Measurements from ENCODE around the gene RUFY4. TPM values are rescaled to one million over a fixed set of nuclear protein-coding genes. Genes with fewer than 3 reads are reported as not detected.

RUFY4 gene
- total RNA-seq, 2 donors from 2014 or later: 0.12 TPM; not detected in 1

- DNase-seq (ENCODE audit: low spot score): peak; percentile 56
- H3K36me3 ChIP-seq: no peaks in the 10 kb centered on the region
- no peaks in the 10 kb centered on the region for H3K27me3 ChIP-seq
- no peaks in the 10 kb centered on the region for H3K9me3 ChIP-seq
- TF ChIP-seq CTCF (IDR thresholded peaks at IDR 0.05): no peak
- no peak overlapping the region for H3K4me3 ChIP-seq
- H3K27ac ChIP-seq: no peak overlapping the region
- no peaks in the 10 kb centered on the region for H3K4me1 ChIP-seq
These were observed 22.8 kb upstream of the RUFY4 start for GRCh38 chr2:218046238-218046637.

- Histone ChIP-seq H3K4me1 (no peaks in the 10 kb centered on the region), H3K27me3 (no peaks in the 10 kb centered on the region), H3K4me3 (no peak overlapping the region), H3K36me3 (no peaks in the 10 kb centered on the region), H3K27ac (no peak overlapping the region), H3K9me3 (no peaks in the 10 kb centered on the region)
- no peak for DNase-seq (ENCODE audit: low spot score)
- TF ChIP-seq CTCF (IDR thresholded peaks at IDR 0.05): no peak
These were observed 21.4 kb upstream of the RUFY4 start for GRCh38 chr2:218047536-218048225.

GRCh38 chr2:218051903-218052302 is 17.1 kb upstream of the RUFY4 start:
- Histone ChIP-seq H3K4me3 (no peak overlapping the region), H3K27ac (no peak overlapping the region), H3K9me3 (no peaks in the 10 kb centered on the region), H3K36me3 (no peaks in the 10 kb centered on the region), H3K4me1 (no peaks in the 10 kb centered on the region), H3K27me3 (no peaks in the 10 kb centered on the region)
- TF ChIP-seq CTCF (IDR thresholded peaks at IDR 0.05): no peak
- no peak for DNase-seq (ENCODE audit: low spot score)

- no peaks in the 10 kb centered on the region for H3K4me1 ChIP-seq
- H3K9me3 ChIP-seq: no peaks in the 10 kb centered on the region
- DNase-seq (ENCODE audit: low spot score): no peak
- H3K36me3 ChIP-seq: no peaks in the 10 kb centered on the region
- H3K4me3 ChIP-seq: no peak overlapping the region
- no peak for TF ChIP-seq CTCF (IDR thresholded peaks at IDR 0.05)
- H3K27ac ChIP-seq: no peak overlapping the region
- no peaks in the 10 kb centered on the region for H3K27me3 ChIP-seq
These were observed 9.8 kb upstream of the RUFY4 start for GRCh38 chr2:218059289-218059688.

- Histone ChIP-seq H3K27me3 (no peaks in the 10 kb centered on the region), H3K4me1 (no peaks in the 10 kb centered on the region), H3K27ac (no peak overlapping the region), H3K36me3 (no peaks in the 10 kb centered on the region), H3K4me3 (no peak overlapping the region), H3K9me3 (no peaks in the 10 kb centered on the region)
- TF ChIP-seq CTCF (IDR thresholded peaks at IDR 0.05): no peak
- peak; percentile 47 for DNase-seq (ENCODE audit: low spot score)
These were observed 8.9 kb upstream of the RUFY4 start for GRCh38 chr2:218060118-218060517.
